Psoas muscle (tissue), 8 donors: ENCODE data around the gene MACROH2A1. TPM values are rescaled to one million over a fixed set of nuclear protein-coding genes. Genes with fewer than 3 reads are reported as not detected.

Experiments
- ATAC-seq, 4 donors: fragments of 200-7000 bp; cut with Tn5 transposase; one replicate each; pipeline ENCODE4 v1.9.1; 2020; ENCODE audit warnings: moderate library complexity in 3 of 4, mild to moderate bottlenecking in 2 of 4
- DNase-seq, 2 donors: peaks; one replicate each; pipeline ENCODE4 v3.0.0-alpha.2; 2020
- H3K27ac ChIP-seq: fragments of 200-600 bp; one replicate; pipeline ENCODE4 v1.8.0; 2022
- H3K27me3 ChIP-seq, 3 donors: fragments of 200-600 bp in 1 of 3; one replicate each; pipeline versions ENCODE4 v1.6.1 to v1.8.0; 2013 to 2022; ENCODE audit warnings: low read length in 2 of 3, mild to moderate bottlenecking in 2 of 3, moderate library complexity in 1 of 3; ENCODE audit not compliant: insufficient read depth in 3 of 3
- H3K36me3 ChIP-seq, 2 donors: fragments of 200-600 bp in 1 of 2; one replicate each; pipeline versions ENCODE4 v1.6.1 to v1.8.0; 2013 to 2022; ENCODE audit warnings: low read depth in 1 of 2, mild to moderate bottlenecking in 1 of 2, moderate library complexity in 1 of 2; ENCODE audit not compliant: insufficient read depth in 1 of 2
- H3K4me1 ChIP-seq: fragments of 200-600 bp; one replicate; pipeline ENCODE4 v1.8.0; 2022
- H3K4me3 ChIP-seq: fragments of 200-600 bp; one replicate; pipeline ENCODE4 v1.8.0; 2022; ENCODE audit warnings: mild to moderate bottlenecking
- H3K9me3 ChIP-seq: fragments of 200-600 bp; one replicate; pipeline ENCODE4 v1.8.0; 2022
- CTCF ChIP-seq: fragments of 200-600 bp; IDR thresholded peaks from one replicate; pipeline ENCODE4 v1.8.0; 2022; ENCODE audit warnings: antibody characterized with exemption
- WGBS, 3 donors: extraction: QIAGEN DNeasy Blood & Tissue Kit; methylation state at CpG; one replicate each; pipeline versions ENCODE4 v1.1.6 to v1.1.7; 2013; 5-methylcytosine and 5-hydroxymethylcytosine counted together
- intact Hi-C, 2 donors: fragments of 100-400 bp; cut with DNase I; formaldehyde crosslinking; loops; one replicate each; pipeline versions ENCODE4 v1.11.0 to v1.14.2; 2022
- polyA plus RNA-seq, 3 donors: library from polyadenylated mRNA; stranded (reverse); fragments of 200-250 nt; gene quantifications; one replicate each; pipeline ENCODE4 v1.2.3, GENCODE V29; 2013
- total RNA-seq, 4 donors: library from RNA; stranded (reverse); fragmentation: NEBNext Ultra II Directional in 2 of 4; extraction: Animal tissue kit (Norgen Biotek cat#: 25700) in 2 of 4; gene quantifications; one replicate each; pipeline versions ENCODE4 v1.2.1 to v1.2.4, GENCODE V29; 2021 to 2023
- donor health status: healthy with polysubstance abuse.
- donor health status: DM: no; HTN: no; CAD: no; lungs with moderate emphysema.
- donor health status: Bipolar disorder and iron deficiency.
- donor health status: healthy.
- donor health status: DM: yes; HTN: yes; CAD: no.
- donor health status: DM: no; HTN: no; CAD: no.
- donor health status: DM: no; HTN: no; CAD: no.
- donor health status: DM: yes; HTN: yes; CAD: no.

The MACROH2A1 gene
- total and polyA plus RNA-seq, 7 donors, result 57.8 to 127 (median 85.7) TPM

GRCh38 chr5:135310328-135310989 lies 88.6 kb downstream of the MACROH2A1 start:
- no peak for TF ChIP-seq CTCF
- no peak for DNase-seq
- Histone ChIP-seq H3K27ac (no peak overlapping the region), H3K27me3 (peaks cover 0 to 1% (median 0%) of the 10 kb centered on the region in 3 donors), H3K4me3 (no peak overlapping the region), H3K36me3 (no peaks in the 10 kb centered on the region), H3K4me1 (no peaks in the 10 kb centered on the region), H3K9me3 (no peaks in the 10 kb centered on the region)
- no peak for ATAC-seq
- whole genome bisulfite sequencing, 3 donors, result 57 to 68% (median 58%) methylated on average over 5 of the region's 5 CpGs
- intact Hi-C loops, result no loop called here

- intact Hi-C loops, result no loop called here
- no peak for ATAC-seq
- H3K36me3 ChIP-seq, result no peaks in the 10 kb centered on the region
- no peak overlapping the region for H3K4me3 ChIP-seq
- H3K27ac ChIP-seq, result no peak overlapping the region
- TF ChIP-seq CTCF, result no peak
- 84 to 89% (median 86%) methylated on average over 7 of the region's 7 CpGs for WGBS, 3 donors
- no peaks in the 10 kb centered on the region for H3K9me3 ChIP-seq
- H3K27me3 ChIP-seq, result peaks cover 0 to 1% (median 0%) of the 10 kb centered on the region in 3 donors
- no peak for DNase-seq
- H3K4me1 ChIP-seq, result no peaks in the 10 kb centered on the region
Measured at GRCh38 chr5:135309391-135310327, 89.4 kb downstream of the MACROH2A1 start.

GRCh38 chr5:135308752-135309151 lies 90.3 kb downstream of the MACROH2A1 start:
- ATAC-seq, result no peak
- Histone ChIP-seq H3K9me3 (no peaks in the 10 kb centered on the region), H3K36me3 (no peaks in the 10 kb centered on the region), H3K4me1 (no peaks in the 10 kb centered on the region), H3K27me3 (peaks cover 0 to 2% (median 0%) of the 10 kb centered on the region in 3 donors), H3K4me3 (no peak overlapping the region), H3K27ac (no peak overlapping the region)
- intact Hi-C loops, result no loop called here
- TF ChIP-seq CTCF, result no peak
- WGBS, 3 donors, result 82 to 89% (median 83%) methylated on average over 5 of the region's 5 CpGs
- no peak for DNase-seq

- Histone ChIP-seq H3K27ac (no peak overlapping the region), H3K36me3 (no peaks in the 10 kb centered on the region), H3K9me3 (no peaks in the 10 kb centered on the region), H3K4me3 (no peak overlapping the region), H3K4me1 (no peaks in the 10 kb centered on the region), H3K27me3 (peaks cover 0 to 2% (median 0%) of the 10 kb centered on the region in 3 donors)
- WGBS, 3 donors, result 84 to 89% (median 84%) methylated on average over 7 of the region's 7 CpGs
- intact Hi-C loops, result no loop called here
- DNase-seq (no peak), ATAC-seq (no peak)
- no peak for TF ChIP-seq CTCF
Measured at GRCh38 chr5:135308245-135308644, 90.8 kb downstream of the MACROH2A1 start.
